GM21515 (cell line): ENCODE results near the gene NECAB2.

Experiments
- ATAC-seq: cut with Tn5 transposase; IDR thresholded peaks from one replicate; pipeline ENCODE4 v1.9.1; 2021; ENCODE audit not compliant: unreplicated experiment

NECAB2 gene

GRCh38 chr16:83983491-83983890 lies 15.4 kb downstream of the NECAB2 start:
- no peak for ATAC-seq

GRCh38 chr16:83989300-83989699 lies 21.3 kb downstream of the NECAB2 start:
- ATAC-seq = no peak

GRCh38 chr16:83990492-83990891 lies 22.4 kb downstream of the NECAB2 start:
- no peak for ATAC-seq

- no peak for ATAC-seq
These were observed 24.6 kb downstream of the NECAB2 start for GRCh38 chr16:83992624-83993023.

GRCh38 chr16:83994087-83994486 lies 26.0 kb downstream of the NECAB2 start:
- no peak for ATAC-seq

GRCh38 chr16:83994703-83995102 lies 26.7 kb downstream of the NECAB2 start:
- ATAC-seq = no peak

- ATAC-seq = no peak
These were observed 27.7 kb downstream of the NECAB2 start for GRCh38 chr16:83995754-83996153.

- no peak for ATAC-seq
These were observed 28.6 kb downstream of the NECAB2 start for GRCh38 chr16:83996481-83997252.

GRCh38 chr16:83998091-83998490 lies 30.0 kb downstream of the NECAB2 start:
- no peak for ATAC-seq

- ATAC-seq = no peak
These were observed 33.1 kb downstream of the NECAB2 start for GRCh38 chr16:84000989-84001642.

- no peak for ATAC-seq
These were observed 33.7 kb downstream of the NECAB2 start for GRCh38 chr16:84001726-84002125.

- ATAC-seq = no peak
These were observed 35.0 kb downstream of the NECAB2 start for GRCh38 chr16:84003038-84003437.

- no peak for ATAC-seq
These were observed 36.4 kb downstream of the NECAB2 start for GRCh38 chr16:84004442-84004841.

GRCh38 chr16:84005391-84005790 lies 37.3 kb downstream of the NECAB2 start:
- ATAC-seq = no peak

GRCh38 chr16:84007520-84007919 lies 39.5 kb downstream of the NECAB2 start:
- no peak for ATAC-seq

- no peak for ATAC-seq
These were observed 39.9 kb downstream of the NECAB2 start for GRCh38 chr16:84007965-84008364.

GRCh38 chr16:84009282-84009681 lies 41.2 kb downstream of the NECAB2 start:
- no peak for ATAC-seq

GRCh38 chr16:84013787-84014569 lies 45.9 kb downstream of the NECAB2 start:
- peak; percentile 70 for ATAC-seq

- no peak for ATAC-seq
These were observed 46.7 kb downstream of the NECAB2 start for GRCh38 chr16:84014570-84015327.

- no peak for ATAC-seq
These were observed 47.4 kb downstream of the NECAB2 start for GRCh38 chr16:84015399-84015798.

- no peak for ATAC-seq
These were observed 48.4 kb downstream of the NECAB2 start for GRCh38 chr16:84016477-84016876.
